ENCODE results near the gene ACTR8.

The ACTR8 gene

DNA sequence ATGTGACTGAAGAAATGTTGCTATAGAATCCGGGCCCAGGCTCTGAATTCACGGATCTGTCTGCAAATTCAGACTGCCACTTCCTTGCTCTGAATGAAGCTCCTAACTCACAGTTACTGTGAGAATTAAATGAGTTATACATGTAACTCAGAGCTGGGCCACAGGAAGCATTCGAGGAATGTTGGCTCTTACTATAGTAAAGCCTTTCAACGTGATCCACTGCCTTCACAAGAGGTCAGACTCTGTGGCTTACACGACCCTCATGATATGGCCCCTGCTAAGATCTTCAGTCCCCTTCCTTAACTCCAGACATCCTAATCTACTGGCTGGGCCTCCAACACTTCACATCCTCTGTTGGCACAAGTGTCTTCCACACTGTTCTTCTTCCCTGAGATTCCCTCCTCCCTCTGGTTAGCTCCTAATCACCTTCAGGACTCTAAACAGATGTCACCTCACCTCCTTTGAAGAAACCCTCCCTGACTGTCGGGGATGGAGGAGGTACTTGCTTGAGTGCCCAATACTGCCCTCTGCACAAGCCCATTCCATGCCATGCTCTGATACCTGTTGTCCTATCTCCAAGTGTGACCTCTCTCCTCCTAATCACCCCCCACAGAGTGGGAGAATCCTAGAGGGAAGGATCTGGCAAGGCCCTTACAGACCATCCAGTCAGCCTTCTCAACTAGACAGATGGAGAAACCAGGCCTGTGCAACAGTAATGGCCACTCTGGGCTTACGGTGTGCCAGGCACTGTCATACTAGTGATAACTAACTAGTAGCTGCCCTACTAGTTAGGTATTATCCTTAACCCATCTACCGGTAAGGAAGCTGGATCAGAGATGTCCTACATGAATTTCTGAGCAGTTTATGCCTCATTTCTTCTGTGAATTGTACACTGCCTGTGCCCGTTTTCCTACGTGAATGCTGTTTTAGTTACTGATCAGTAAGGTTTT is 1.3 kb downstream of the ACTR8 start:
- Histone ChIP-seq H3K27ac (ENCODE audit: low read depth, low read length) (peak overlapping the region; percentile 56; the same call in 1 of the 2 replicates), H3K4me1 (ENCODE audit: control insufficient read depth, low read length) (peaks cover 17% of the 10 kb centered on the region), H3K4me2 (ENCODE audit: low read length) (peak overlapping the region; percentile 80), H3K9me2 (replicated peaks; ENCODE audit: control insufficient read depth, low read length) (no peaks in the 10 kb centered on the region), H3K9me3 (ENCODE audit: control insufficient read depth, insufficient read depth, low read length) (no peaks in the 10 kb centered on the region), H4K20me1 (ENCODE audit: control insufficient read depth, insufficient read depth, low read depth, low read length) (no peaks in the 10 kb centered on the region), H3K27me3 (ENCODE audit: control insufficient read depth, low read length) (no peaks in the 10 kb centered on the region), H3K79me2 (ENCODE audit: control insufficient read depth, low read length) (peaks cover 21% of the 10 kb centered on the region), H3F3A (ENCODE audit: control insufficient read depth, insufficient read depth) (peaks cover 17% of the 10 kb centered on the region), H3K4me3 (ENCODE audit: low read length) (peak overlapping the region; percentile 94), H3K36me3 (ENCODE audit: control insufficient read depth, low read length) (peaks cover 80% of the 10 kb centered on the region)
- TF ChIP-seq, protein P1, sequence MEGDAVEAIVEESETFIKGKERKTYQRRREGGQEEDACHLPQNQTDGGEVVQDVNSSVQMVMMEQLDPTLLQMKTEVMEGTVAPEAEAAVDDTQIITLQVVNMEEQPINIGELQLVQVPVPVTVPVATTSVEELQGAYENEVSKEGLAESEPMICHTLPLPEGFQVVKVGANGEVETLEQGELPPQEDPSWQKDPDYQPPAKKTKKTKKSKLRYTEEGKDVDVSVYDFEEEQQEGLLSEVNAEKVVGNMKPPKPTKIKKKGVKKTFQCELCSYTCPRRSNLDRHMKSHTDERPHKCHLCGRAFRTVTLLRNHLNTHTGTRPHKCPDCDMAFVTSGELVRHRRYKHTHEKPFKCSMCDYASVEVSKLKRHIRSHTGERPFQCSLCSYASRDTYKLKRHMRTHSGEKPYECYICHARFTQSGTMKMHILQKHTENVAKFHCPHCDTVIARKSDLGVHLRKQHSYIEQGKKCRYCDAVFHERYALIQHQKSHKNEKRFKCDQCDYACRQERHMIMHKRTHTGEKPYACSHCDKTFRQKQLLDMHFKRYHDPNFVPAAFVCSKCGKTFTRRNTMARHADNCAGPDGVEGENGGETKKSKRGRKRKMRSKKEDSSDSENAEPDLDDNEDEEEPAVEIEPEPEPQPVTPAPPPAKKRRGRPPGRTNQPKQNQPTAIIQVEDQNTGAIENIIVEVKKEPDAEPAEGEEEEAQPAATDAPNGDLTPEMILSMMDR (IDR thresholded peaks at IDR 0.05; ENCODE audit: low read depth, low read length, poor library complexity, severe bottlenecking): no peak
- TF ChIP-seq EZH2phosphoT487 (IDR thresholded peaks at IDR 0.05; ENCODE audit: borderline replicate concordance, low read length): no peak

DNA sequence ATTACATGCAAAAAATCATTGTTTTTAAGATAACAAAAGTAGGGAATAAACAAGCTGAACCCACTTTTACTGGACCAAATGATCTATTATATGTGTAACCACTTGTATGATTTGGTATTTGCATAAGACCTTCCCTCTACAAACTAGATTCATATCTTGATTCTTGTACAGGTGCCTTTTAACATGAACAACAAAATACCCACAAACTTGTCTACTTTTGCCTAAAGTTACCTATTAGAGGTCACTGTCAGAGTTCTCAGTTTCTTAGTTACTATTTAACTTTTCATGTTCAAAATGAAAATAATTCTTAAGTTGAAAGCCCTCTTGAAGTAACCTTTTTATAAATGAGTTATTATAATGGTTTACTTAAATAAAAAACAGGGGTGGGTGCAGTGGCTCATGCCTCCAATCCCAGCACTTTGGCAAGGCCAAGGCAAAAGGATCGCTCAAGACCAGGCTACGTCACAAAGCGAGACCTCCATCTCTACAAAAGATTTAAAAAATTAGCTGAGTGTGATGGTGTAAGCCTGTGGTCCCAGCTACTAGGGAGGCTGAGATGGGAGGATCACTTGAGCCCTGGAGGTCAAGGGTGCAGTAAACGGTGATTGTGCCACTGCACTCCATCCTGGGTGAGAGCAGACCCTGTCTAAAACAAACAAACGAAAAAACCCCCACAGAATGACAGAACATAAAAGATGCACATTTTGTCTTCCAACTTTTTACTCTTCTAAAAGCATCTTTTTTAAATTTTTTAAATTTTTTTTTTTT is 16.0 kb downstream of the ACTR8 start:
- no peak overlapping the region for H3K4me2 ChIP-seq (ENCODE audit: low read length)
- no peak for TF ChIP-seq EZH2phosphoT487 (IDR thresholded peaks at IDR 0.05; ENCODE audit: borderline replicate concordance, low read length)
- TF ChIP-seq, protein P1 (IDR thresholded peaks at IDR 0.05; ENCODE audit: low read depth, low read length, poor library complexity, severe bottlenecking): no peak
- peaks cover 79% of the 10 kb centered on the region for H3K36me3 ChIP-seq (ENCODE audit: control insufficient read depth, low read length)
- no peaks in the 10 kb centered on the region for H4K20me1 ChIP-seq (ENCODE audit: control insufficient read depth, insufficient read depth, low read depth, low read length)
- no peaks in the 10 kb centered on the region for H3K79me2 ChIP-seq (ENCODE audit: control insufficient read depth, low read length)
- H3K9me3 ChIP-seq (ENCODE audit: control insufficient read depth, insufficient read depth, low read length): no peaks in the 10 kb centered on the region
- H3K27me3 ChIP-seq (ENCODE audit: control insufficient read depth, low read length): no peaks in the 10 kb centered on the region
- no peaks in the 10 kb centered on the region for H3K9me2 ChIP-seq (replicated peaks; ENCODE audit: control insufficient read depth, low read length)
- H3K27ac ChIP-seq (ENCODE audit: low read depth, low read length): no peak overlapping the region
- no peak overlapping the region for H3K4me3 ChIP-seq (ENCODE audit: low read length)
- peaks cover 20% of the 10 kb centered on the region for H3K4me1 ChIP-seq (ENCODE audit: control insufficient read depth, low read length)
- no peaks in the 10 kb centered on the region for H3F3A ChIP-seq (ENCODE audit: control insufficient read depth, insufficient read depth)

DNA sequence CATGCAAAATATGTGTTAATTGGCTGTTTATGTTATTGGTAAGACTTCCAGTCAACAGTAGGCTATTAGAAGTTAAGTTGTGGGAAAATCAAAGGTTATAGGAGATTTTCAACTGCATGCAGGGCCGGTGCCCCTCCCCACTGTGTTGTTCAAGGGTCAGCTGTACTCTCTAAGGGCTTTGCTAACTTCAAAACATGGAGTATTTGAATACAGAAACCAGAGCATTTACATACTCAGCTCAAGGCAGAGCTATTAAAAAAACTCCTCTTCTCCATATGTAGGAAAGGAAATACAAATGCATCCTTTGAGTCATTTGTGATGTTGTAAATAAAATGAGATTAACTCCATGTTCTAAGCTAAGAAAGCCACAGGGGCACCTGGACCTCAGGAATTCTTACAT is 18.8 kb downstream of the ACTR8 start:
- TF ChIP-seq EZH2phosphoT487 (IDR thresholded peaks at IDR 0.05; ENCODE audit: borderline replicate concordance, low read length): no peak
- TF ChIP-seq, protein P1 (IDR thresholded peaks at IDR 0.05; ENCODE audit: low read depth, low read length, poor library complexity, severe bottlenecking): no peak
- Histone ChIP-seq H3K4me3 (ENCODE audit: low read length) (peak overlapping the region; percentile 35), H3K36me3 (ENCODE audit: control insufficient read depth, low read length) (peaks cover 63% of the 10 kb centered on the region)

More for the DNA sequence above, 18.8 kb downstream of the ACTR8 start:
- H3K4me2 ChIP-seq (ENCODE audit: low read length): peak overlapping the region; percentile 51
- no peaks in the 10 kb centered on the region for H4K20me1 ChIP-seq (ENCODE audit: control insufficient read depth, insufficient read depth, low read depth, low read length)
- H3K27ac ChIP-seq (ENCODE audit: low read depth, low read length): peak overlapping the region; percentile 32; the same call in 1 of the 2 replicates
- no peaks in the 10 kb centered on the region for H3K27me3 ChIP-seq (ENCODE audit: control insufficient read depth, low read length)
- H3K4me1 ChIP-seq (ENCODE audit: control insufficient read depth, low read length): peaks cover 20% of the 10 kb centered on the region
- no peaks in the 10 kb centered on the region for H3F3A ChIP-seq (ENCODE audit: control insufficient read depth, insufficient read depth)
- no peaks in the 10 kb centered on the region for H3K79me2 ChIP-seq (ENCODE audit: control insufficient read depth, low read length)
- no peaks in the 10 kb centered on the region for H3K9me2 ChIP-seq (replicated peaks; ENCODE audit: control insufficient read depth, low read length)
- no peaks in the 10 kb centered on the region for H3K9me3 ChIP-seq (ENCODE audit: control insufficient read depth, insufficient read depth, low read length)
